Measurements from ENCODE around the gene KRT26. TPM values are rescaled to one million over a fixed set of nuclear protein-coding genes. Genes with fewer than 3 reads are reported as not detected.

Gene KRT26
- total RNA-seq, 1 donor from 2014 or later, result not detected

DNA sequence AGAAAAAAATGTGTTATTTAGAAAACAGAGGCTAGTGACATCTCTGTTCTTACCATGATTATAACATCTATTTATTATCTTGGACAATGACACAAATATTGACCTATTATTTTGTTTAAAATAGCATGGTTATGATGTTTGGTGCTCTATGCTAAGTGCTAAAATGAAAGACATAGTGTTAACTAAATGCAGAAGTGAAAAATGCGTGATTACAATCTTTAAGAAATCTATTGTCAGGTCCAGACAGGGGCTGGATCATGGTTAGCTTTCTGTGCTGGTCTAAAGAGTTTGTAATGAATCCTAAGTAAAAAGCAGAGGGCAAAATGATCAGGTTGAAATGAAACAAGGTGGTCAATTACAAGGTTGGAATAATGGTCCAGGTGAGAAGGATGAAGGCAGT is 28.4 kb upstream of the KRT26 start:
- DNase-seq (ENCODE audit: low read depth) (no peak), FAIRE-seq (no peak)
- Histone ChIP-seq H3K36me3 (ENCODE audit: control insufficient read depth, insufficient read depth, low read length) (no peaks in the 10 kb centered on the region), H3K27me3 (ENCODE audit: control insufficient read depth, insufficient read depth, low read length) (peaks cover 3% of the 10 kb centered on the region), H3K4me3 (ENCODE audit: low read depth, low read length) (no peak overlapping the region)
- TF ChIP-seq, protein P1, sequence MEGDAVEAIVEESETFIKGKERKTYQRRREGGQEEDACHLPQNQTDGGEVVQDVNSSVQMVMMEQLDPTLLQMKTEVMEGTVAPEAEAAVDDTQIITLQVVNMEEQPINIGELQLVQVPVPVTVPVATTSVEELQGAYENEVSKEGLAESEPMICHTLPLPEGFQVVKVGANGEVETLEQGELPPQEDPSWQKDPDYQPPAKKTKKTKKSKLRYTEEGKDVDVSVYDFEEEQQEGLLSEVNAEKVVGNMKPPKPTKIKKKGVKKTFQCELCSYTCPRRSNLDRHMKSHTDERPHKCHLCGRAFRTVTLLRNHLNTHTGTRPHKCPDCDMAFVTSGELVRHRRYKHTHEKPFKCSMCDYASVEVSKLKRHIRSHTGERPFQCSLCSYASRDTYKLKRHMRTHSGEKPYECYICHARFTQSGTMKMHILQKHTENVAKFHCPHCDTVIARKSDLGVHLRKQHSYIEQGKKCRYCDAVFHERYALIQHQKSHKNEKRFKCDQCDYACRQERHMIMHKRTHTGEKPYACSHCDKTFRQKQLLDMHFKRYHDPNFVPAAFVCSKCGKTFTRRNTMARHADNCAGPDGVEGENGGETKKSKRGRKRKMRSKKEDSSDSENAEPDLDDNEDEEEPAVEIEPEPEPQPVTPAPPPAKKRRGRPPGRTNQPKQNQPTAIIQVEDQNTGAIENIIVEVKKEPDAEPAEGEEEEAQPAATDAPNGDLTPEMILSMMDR (IDR thresholded peaks at IDR 0.05; ENCODE audit: insufficient read depth, low read length, severe bottlenecking), result no peak

- FAIRE-seq (no peak), DNase-seq (ENCODE audit: low read depth) (no peak)
- TF ChIP-seq, protein P1 (IDR thresholded peaks at IDR 0.05; ENCODE audit: insufficient read depth, low read length, severe bottlenecking), result no peak
- no peak within 1 kb of the TSS for H3K4me3 ChIP-seq (ENCODE audit: low read depth, low read length)
- no peaks in the 10 kb centered on the region for H3K36me3 ChIP-seq (ENCODE audit: control insufficient read depth, insufficient read depth, low read length)
- peaks cover 3% of the 10 kb centered on the region for H3K27me3 ChIP-seq (ENCODE audit: control insufficient read depth, insufficient read depth, low read length)
These were observed 27.9 kb upstream of the KRT26 start, which contains the start of gene KRT28 for GRCh38 chr17:40799859-40800258. KRT28 (minus strand) TSS chr17:40799959; CDS start chr17:40799893, 66 bp downstream.

DNA sequence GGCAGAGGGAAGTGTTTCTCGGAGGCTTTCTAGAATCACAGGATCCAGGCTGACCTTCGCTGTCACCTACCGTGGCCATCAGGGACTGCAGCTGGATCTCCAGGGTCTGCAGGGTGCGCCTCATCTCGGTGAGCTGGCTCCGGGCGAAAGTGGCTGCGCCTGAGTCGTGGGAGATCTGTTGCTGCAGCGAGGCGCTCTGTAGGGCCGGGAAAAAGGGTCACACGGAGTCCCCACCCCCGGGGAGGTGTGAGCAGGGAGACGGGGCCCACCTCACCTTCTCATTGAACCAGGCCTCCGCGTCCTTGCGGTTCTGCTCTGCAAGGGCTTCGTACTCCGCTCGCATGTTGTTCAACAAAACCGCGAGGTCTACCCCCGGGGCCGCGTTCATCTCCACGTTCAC is 24.8 kb upstream of the KRT26 start:
- TF ChIP-seq, protein P1 (IDR thresholded peaks at IDR 0.05; ENCODE audit: insufficient read depth, low read length, severe bottlenecking), result no peak

GRCh38 chr17:40795019-40795667 is 23.1 kb upstream of the KRT26 start:
- Histone ChIP-seq H3K4me3 (ENCODE audit: low read depth, low read length) (no peak overlapping the region), H3K27me3 (ENCODE audit: control insufficient read depth, insufficient read depth, low read length) (peaks cover 10% of the 10 kb centered on the region), H3K36me3 (ENCODE audit: control insufficient read depth, insufficient read depth, low read length) (no peaks in the 10 kb centered on the region)
- TF ChIP-seq, protein P1 (IDR thresholded peaks at IDR 0.05; ENCODE audit: insufficient read depth, low read length, severe bottlenecking), result no peak
- DNase-seq (ENCODE audit: low read depth) (no peak), FAIRE-seq (peak; percentile 50)

More for the DNA sequence above, 24.8 kb upstream of the KRT26 start:
- Histone ChIP-seq H3K27me3 (ENCODE audit: control insufficient read depth, insufficient read depth, low read length) (peaks cover 10% of the 10 kb centered on the region), H3K4me3 (ENCODE audit: low read depth, low read length) (no peak overlapping the region), H3K36me3 (ENCODE audit: control insufficient read depth, insufficient read depth, low read length) (no peaks in the 10 kb centered on the region)
- FAIRE-seq, result no peak
- no peak for DNase-seq (ENCODE audit: low read depth)

GRCh38 chr17:40794466-40794865 is 22.5 kb upstream of the KRT26 start:
- Histone ChIP-seq H3K36me3 (ENCODE audit: control insufficient read depth, insufficient read depth, low read length) (no peaks in the 10 kb centered on the region), H3K4me3 (ENCODE audit: low read depth, low read length) (no peak overlapping the region), H3K27me3 (ENCODE audit: control insufficient read depth, insufficient read depth, low read length) (peaks cover 10% of the 10 kb centered on the region)
- TF ChIP-seq, protein P1 (IDR thresholded peaks at IDR 0.05; ENCODE audit: insufficient read depth, low read length, severe bottlenecking), result no peak
- FAIRE-seq (no peak), DNase-seq (ENCODE audit: low read depth) (no peak)

- TF ChIP-seq, protein P1 (IDR thresholded peaks at IDR 0.05; ENCODE audit: insufficient read depth, low read length, severe bottlenecking), result no peak
- Histone ChIP-seq H3K36me3 (ENCODE audit: control insufficient read depth, insufficient read depth, low read length) (no peaks in the 10 kb centered on the region), H3K27me3 (ENCODE audit: control insufficient read depth, insufficient read depth, low read length) (peaks cover 10% of the 10 kb centered on the region), H3K4me3 (ENCODE audit: low read depth, low read length) (no peak overlapping the region)
- FAIRE-seq, result no peak
- no peak for DNase-seq (ENCODE audit: low read depth)
These were observed 21.8 kb upstream of the KRT26 start for GRCh38 chr17:40793832-40794231.

All from bronchial epithelial cell (primary cell).